HepG2 (cell line): ENCODE data around the gene RTP5. TPM values are rescaled to one million over a fixed set of nuclear protein-coding genes. Genes with fewer than 3 reads are reported as not detected.

Experiments
- CCAR2 ChIP-seq: fragments of 200-400 bp; formaldehyde crosslinking; optimal IDR thresholded peaks from 2 replicates; pipeline ENCODE3; 2018; ENCODE audit warnings: low read depth, mild to moderate bottlenecking, low read length, moderate library complexity
- GPN1 ChIP-seq: sonication (generic); formaldehyde crosslinking; IDR thresholded peaks from 2 replicates; pipeline ENCODE4 v1.5.1; 2020; ENCODE audit warnings: missing genetic modification reagents, borderline replicate concordance
- MYC ChIP-seq: sonication (generic); formaldehyde crosslinking; IDR thresholded peaks from 2 replicates; pipeline ENCODE4 v1.9.0; 2021; ENCODE audit warnings: missing genetic modification reagents, borderline replicate concordance
- NFATC3 ChIP-seq: sonication (generic); formaldehyde crosslinking; IDR thresholded peaks from 2 replicates; pipeline ENCODE4 v1.5.1; 2020; ENCODE audit warnings: mild to moderate bottlenecking, missing genetic modification reagents
- NFKB2 ChIP-seq: sonication (generic); formaldehyde crosslinking; IDR thresholded peaks from 2 replicates; pipeline ENCODE4 v1.4.0; 2020; ENCODE audit warnings: missing genetic modification reagents, borderline replicate concordance
- RBM39 ChIP-seq: fragments of 200-400 bp; formaldehyde crosslinking; IDR thresholded peaks from one replicate; pipeline ENCODE4 v1.6.1; 2018; ENCODE audit warnings: antibody characterized with exemption, mild to moderate bottlenecking, low read depth, low read length; ENCODE audit not compliant: poor library complexity, severe bottlenecking
- RFX3 ChIP-seq: IDR thresholded peaks from 2 replicates; pipeline ENCODE4 v1.6.1; 2016; ENCODE audit warnings: missing biosample characterization, missing genetic modification reagents
- SP140L ChIP-seq: sonication (generic); formaldehyde crosslinking; IDR thresholded peaks from 2 replicates; pipeline ENCODE4 v1.4.0; 2020; ENCODE audit warnings: missing genetic modification reagents, borderline replicate concordance
- TEAD3 ChIP-seq: optimal IDR thresholded peaks from 2 replicates; pipeline ENCODE3; 2016; ENCODE audit warnings: borderline replicate concordance
- U2AF1 ChIP-seq: fragments of 200-400 bp; formaldehyde crosslinking; optimal IDR thresholded peaks from 2 replicates; pipeline ENCODE3; 2017; ENCODE audit warnings: mild to moderate bottlenecking, low read depth, low read length
- ZNF12 ChIP-seq: sonication (generic); formaldehyde crosslinking; IDR thresholded peaks from 2 replicates; pipeline ENCODE4 v1.5.0; 2020; ENCODE audit warnings: missing genetic modification reagents
- ZNF282 ChIP-seq: fragments of 450-650 bp; IDR thresholded peaks from 2 replicates; pipeline ENCODE4 v1.6.1; 2018; ENCODE audit not compliant: partially characterized antibody
- ZNF558 ChIP-seq: sonication (generic); formaldehyde crosslinking; IDR thresholded peaks from 2 replicates; pipeline ENCODE4 v1.9.0; 2022; ENCODE audit warnings: mild to moderate bottlenecking, missing genetic modification reagents, borderline replicate concordance
- ZNF605 ChIP-seq: sonication (generic); formaldehyde crosslinking; IDR thresholded peaks from 2 replicates; pipeline ENCODE4 v1.8.0; 2022; ENCODE audit warnings: mild to moderate bottlenecking, missing genetic modification reagents
- ZNF891 ChIP-seq: sonication (generic); formaldehyde crosslinking; IDR thresholded peaks from 2 replicates; pipeline ENCODE4 v1.5.0; 2020; ENCODE audit warnings: mild to moderate bottlenecking, missing genetic modification reagents
- ZSCAN21 ChIP-seq: sonication (generic); formaldehyde crosslinking; IDR thresholded peaks from 2 replicates; pipeline ENCODE4 v1.8.0; 2022; ENCODE audit warnings: mild to moderate bottlenecking, missing genetic modification reagents, moderate library complexity, borderline replicate concordance
- ZSCAN31 ChIP-seq: sonication (generic); formaldehyde crosslinking; IDR thresholded peaks from 2 replicates; pipeline ENCODE4 v1.5.0; 2020; ENCODE audit warnings: low read depth, mild to moderate bottlenecking, missing genetic modification reagents
- polyA plus RNA-seq, 8 experiments: library from polyadenylated mRNA; depleted of rRNA in 3 of 8; stranded (reverse) in 7 of 8; unstranded in 1 of 8; fragments of >200 nt; fragmentation: Illumina TruSeq in 4 of 8; extraction: Trizol in 4 of 8; gene quantifications; 2 replicates each; pipeline versions ENCODE4 v1.2.1 to v1.2.3, GENCODE V29; 2011 to 2016; ENCODE audit warnings: low read depth in 4 of 8, missing spikeins in 1 of 8, mixed read lengths in 1 of 8; ENCODE audit not compliant: insufficient read depth in 1 of 8
- total RNA-seq, 5 experiments: library from RNA; depleted of rRNA; stranded (reverse); fragments of >200 nt; fragmentation: Illumina TruSeq; extraction: Trizol; gene quantifications; 2 replicates each; pipeline ENCODE4 v1.2.3, GENCODE V29; 2016; ENCODE audit warnings: low read depth in 1 of 5
- TF ChIP-seq, protein P1 (sequence below): IDR thresholded peaks from 2 replicates; pipeline ENCODE4 v1.6.1; 2016; ENCODE audit warnings: low read depth, borderline replicate concordance
- TF ChIP-seq, protein P2 (sequence below): sonication (generic); formaldehyde crosslinking; IDR thresholded peaks from 2 replicates; pipeline ENCODE4 v1.9.0; 2022; ENCODE audit warnings: missing genetic modification reagents, mild to moderate bottlenecking, borderline replicate concordance
- TF ChIP-seq, protein P3 (sequence below): sonication (generic); formaldehyde crosslinking; IDR thresholded peaks from 2 replicates; pipeline ENCODE4 v1.4.0; 2020; ENCODE audit warnings: missing genetic modification reagents, borderline replicate concordance
- TF ChIP-seq, protein P4 (sequence below): sonication (generic); formaldehyde crosslinking; IDR thresholded peaks from 2 replicates; pipeline ENCODE4 v1.4.0; 2020; ENCODE audit warnings: mild to moderate bottlenecking, missing genetic modification reagents

RTP5 gene
- total and polyA plus RNA-seq, 2 of the 13 experiments (the other 11 are each of a cell fraction or from before 2014, with no cell fraction given), result not detected

DNA sequence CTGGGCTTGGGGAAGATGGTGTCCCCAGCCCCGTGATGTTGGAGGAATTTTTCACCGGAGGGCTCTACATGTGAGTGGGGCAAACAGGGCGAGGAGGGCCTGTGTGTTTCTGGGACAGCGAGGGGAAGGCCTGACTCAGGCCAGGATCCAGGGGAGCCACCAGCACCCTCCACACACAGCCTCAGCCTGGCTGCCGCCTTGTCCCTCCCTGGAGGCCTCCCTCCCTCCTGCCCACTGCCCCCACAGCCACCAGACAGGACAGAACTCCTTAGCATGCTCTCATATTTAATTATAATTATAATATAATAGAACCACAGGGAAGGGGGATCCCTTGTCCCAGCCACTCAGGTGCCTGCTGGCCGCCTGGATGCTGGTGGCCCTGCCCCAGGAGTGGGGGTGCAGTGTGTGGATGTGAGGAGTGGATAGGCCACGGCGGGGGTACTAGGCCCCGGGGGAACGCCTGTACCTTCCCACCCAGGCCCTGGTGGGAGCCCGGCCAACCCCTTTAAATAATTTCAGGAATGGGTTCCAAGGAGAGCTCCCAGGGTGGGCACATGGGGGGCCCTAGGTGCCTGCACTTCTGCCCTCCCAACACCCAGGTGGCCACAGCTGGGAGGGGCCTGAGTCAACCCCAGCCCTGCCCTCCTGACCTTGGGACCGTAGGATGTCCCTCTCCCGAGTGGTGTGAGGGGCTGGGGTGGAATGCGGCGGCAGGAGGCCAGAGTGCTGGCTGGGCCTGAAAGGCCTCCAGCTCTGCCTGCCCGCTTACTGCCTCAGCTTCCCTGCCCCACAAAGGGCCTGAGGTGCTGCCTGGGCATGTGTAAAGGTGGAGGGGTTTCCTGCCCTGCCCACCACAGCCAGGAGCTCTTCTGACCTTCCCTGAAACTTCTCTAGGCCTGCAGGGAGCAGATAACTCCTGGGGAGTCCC is 19.6 kb upstream of the RTP5 start (continued):
- TF ChIP-seq, protein P1, sequence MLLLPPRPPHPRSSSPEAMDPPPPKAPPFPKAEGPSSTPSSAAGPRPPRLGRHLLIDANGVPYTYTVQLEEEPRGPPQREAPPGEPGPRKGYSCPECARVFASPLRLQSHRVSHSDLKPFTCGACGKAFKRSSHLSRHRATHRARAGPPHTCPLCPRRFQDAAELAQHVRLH (CRISPR knock-in tag), result no peak
- TF ChIP-seq CCAR2 (no peak), ZSCAN31 (CRISPR knock-in tag) (no peak), SP140L (no peak), ZNF891 (CRISPR knock-in tag) (peak; percentile 53; the same call in 1 of the 2 replicates), RFX3 (CRISPR knock-in tag) (no peak), NFKB2 (CRISPR knock-in tag) (peak; percentile 43; the same call in 1 of the 2 replicates), RBM39 (no peak), NFATC3 (CRISPR knock-in tag) (no peak), TEAD3 (CRISPR knock-in tag) (peak; percentile 52), ZNF282 (no peak), ZNF558 (CRISPR knock-in tag) (0 out of 2 replicates have a peak, but pooled peaks have one; percentile 44), U2AF1 (no peak), ZNF605 (no peak), ZNF12 (CRISPR knock-in tag) (no peak), ZSCAN21 (CRISPR knock-in tag) (0 out of 2 replicates have a peak, but pooled peaks have one; percentile 32), GPN1 (CRISPR knock-in tag) (no peak), MYC (CRISPR knock-in tag) (0 out of 2 replicates have a peak, but pooled peaks have one; percentile 25)
- TF ChIP-seq, protein P2, sequence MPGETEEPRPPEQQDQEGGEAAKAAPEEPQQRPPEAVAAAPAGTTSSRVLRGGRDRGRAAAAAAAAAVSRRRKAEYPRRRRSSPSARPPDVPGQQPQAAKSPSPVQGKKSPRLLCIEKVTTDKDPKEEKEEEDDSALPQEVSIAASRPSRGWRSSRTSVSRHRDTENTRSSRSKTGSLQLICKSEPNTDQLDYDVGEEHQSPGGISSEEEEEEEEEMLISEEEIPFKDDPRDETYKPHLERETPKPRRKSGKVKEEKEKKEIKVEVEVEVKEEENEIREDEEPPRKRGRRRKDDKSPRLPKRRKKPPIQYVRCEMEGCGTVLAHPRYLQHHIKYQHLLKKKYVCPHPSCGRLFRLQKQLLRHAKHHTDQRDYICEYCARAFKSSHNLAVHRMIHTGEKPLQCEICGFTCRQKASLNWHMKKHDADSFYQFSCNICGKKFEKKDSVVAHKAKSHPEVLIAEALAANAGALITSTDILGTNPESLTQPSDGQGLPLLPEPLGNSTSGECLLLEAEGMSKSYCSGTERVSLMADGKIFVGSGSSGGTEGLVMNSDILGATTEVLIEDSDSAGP (CRISPR knock-in tag), result 0 out of 2 replicates have a peak, but pooled peaks have one; percentile 22
- TF ChIP-seq, protein P3, sequence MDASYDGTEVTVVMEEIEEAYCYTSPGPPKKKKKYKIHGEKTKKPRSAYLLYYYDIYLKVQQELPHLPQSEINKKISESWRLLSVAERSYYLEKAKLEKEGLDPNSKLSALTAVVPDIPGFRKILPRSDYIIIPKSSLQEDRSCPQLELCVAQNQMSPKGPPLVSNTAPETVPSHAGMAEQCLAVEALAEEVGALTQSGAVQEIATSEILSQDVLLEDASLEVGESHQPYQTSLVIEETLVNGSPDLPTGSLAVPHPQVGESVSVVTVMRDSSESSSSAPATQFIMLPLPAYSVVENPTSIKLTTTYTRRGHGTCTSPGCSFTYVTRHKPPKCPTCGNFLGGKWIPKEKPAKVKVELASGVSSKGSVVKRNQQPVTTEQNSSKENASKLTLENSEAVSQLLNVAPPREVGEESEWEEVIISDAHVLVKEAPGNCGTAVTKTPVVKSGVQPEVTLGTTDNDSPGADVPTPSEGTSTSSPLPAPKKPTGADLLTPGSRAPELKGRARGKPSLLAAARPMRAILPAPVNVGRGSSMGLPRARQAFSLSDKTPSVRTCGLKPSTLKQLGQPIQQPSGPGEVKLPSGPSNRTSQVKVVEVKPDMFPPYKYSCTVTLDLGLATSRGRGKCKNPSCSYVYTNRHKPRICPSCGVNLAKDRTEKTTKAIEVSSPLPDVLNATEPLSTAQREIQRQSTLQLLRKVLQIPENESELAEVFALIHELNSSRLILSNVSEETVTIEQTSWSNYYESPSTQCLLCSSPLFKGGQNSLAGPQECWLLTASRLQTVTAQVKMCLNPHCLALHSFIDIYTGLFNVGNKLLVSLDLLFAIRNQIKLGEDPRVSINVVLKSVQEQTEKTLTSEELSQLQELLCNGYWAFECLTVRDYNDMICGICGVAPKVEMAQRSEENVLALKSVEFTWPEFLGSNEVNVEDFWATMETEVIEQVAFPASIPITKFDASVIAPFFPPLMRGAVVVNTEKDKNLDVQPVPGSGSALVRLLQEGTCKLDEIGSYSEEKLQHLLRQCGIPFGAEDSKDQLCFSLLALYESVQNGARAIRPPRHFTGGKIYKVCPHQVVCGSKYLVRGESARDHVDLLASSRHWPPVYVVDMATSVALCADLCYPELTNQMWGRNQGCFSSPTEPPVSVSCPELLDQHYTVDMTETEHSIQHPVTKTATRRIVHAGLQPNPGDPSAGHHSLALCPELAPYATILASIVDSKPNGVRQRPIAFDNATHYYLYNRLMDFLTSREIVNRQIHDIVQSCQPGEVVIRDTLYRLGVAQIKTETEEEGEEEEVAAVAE (CRISPR knock-in tag), result no peak
- TF ChIP-seq, protein P4, sequence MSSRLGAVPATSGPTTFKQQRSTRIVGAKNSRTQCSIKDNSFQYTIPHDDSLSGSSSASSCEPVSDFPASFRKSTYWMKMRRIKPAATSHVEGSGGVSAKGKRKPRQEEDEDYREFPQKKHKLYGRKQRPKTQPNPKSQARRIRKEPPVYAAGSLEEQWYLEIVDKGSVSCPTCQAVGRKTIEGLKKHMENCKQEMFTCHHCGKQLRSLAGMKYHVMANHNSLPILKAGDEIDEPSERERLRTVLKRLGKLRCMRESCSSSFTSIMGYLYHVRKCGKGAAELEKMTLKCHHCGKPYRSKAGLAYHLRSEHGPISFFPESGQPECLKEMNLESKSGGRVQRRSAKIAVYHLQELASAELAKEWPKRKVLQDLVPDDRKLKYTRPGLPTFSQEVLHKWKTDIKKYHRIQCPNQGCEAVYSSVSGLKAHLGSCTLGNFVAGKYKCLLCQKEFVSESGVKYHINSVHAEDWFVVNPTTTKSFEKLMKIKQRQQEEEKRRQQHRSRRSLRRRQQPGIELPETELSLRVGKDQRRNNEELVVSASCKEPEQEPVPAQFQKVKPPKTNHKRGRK, result no peak
